ENCODE measurements around the gene NPHP4. TPM values are rescaled to one million over a fixed set of nuclear protein-coding genes. Genes with fewer than 3 reads are reported as not detected.

Gene NPHP4
- total RNA-seq, 6 experiments from 2014 or later: 1.5 to 6.0 (median 2.0) TPM

- peaks cover 0 to 15% (median 6%) of the 10 kb centered on the region in 4 donors for H3K4me1 ChIP-seq
- DNase-seq: peak in 1 of 3 donors; percentile 32
- no peaks in the 10 kb centered on the region for H3K27me3 ChIP-seq
- intact Hi-C loops (cut with DNase I): no loop called here
- no peaks in the 10 kb centered on the region for H3K36me3 ChIP-seq
- H3K4me3 ChIP-seq: no peak overlapping the region
- no peak for ATAC-seq
- no peak overlapping the region for H3K27ac ChIP-seq
- 87% methylated on average over 11 of the region's 22 CpGs for WGBS (ENCODE audit: insufficient coverage, low coverage, low lambda C conversion rate, missing lambda C conversion rate)
- TF ChIP-seq POLR2A (IDR thresholded peaks at IDR 0.05) (no peak), CTCF (IDR thresholded peaks at IDR 0.05) (no peak)
- H3K9me3 ChIP-seq: no peaks in the 10 kb centered on the region
Observed at GRCh38 chr1:5947071-5947821, 45.0 kb downstream of the NPHP4 start.

GRCh38 chr1:5945445-5945844 is 46.8 kb downstream of the NPHP4 start:
- WGBS (ENCODE audit: insufficient coverage, low coverage, low lambda C conversion rate, missing lambda C conversion rate): 93% methylated on average over 7 of the region's 14 CpGs
- Histone ChIP-seq H3K27ac (no peak overlapping the region), H3K4me3 (no peak overlapping the region), H3K36me3 (no peaks in the 10 kb centered on the region), H3K9me3 (no peaks in the 10 kb centered on the region), H3K4me1 (peaks cover 0 to 15% (median 5%) of the 10 kb centered on the region in 4 donors), H3K27me3 (no peaks in the 10 kb centered on the region)
- DNase-seq (peak in 1 of 3 donors; percentile 31), ATAC-seq (no peak)
- TF ChIP-seq CTCF (IDR thresholded peaks at IDR 0.05): no peak
- no peak for TF ChIP-seq POLR2A (IDR thresholded peaks at IDR 0.05)
- intact Hi-C loops (cut with DNase I): no loop called here

GRCh38 chr1:5944843-5945167 is 47.4 kb downstream of the NPHP4 start:
- Histone ChIP-seq H3K9me3 (no peaks in the 10 kb centered on the region), H3K27me3 (no peaks in the 10 kb centered on the region), H3K36me3 (no peaks in the 10 kb centered on the region), H3K4me1 (peaks cover 0 to 9% (median 2%) of the 10 kb centered on the region in 4 donors), H3K27ac (no peak overlapping the region), H3K4me3 (no peak overlapping the region)
- no peak for ATAC-seq
- TF ChIP-seq POLR2A (IDR thresholded peaks at IDR 0.05) (no peak), CTCF (IDR thresholded peaks at IDR 0.05) (no peak)
- 85% methylated on average over 5 of the region's 12 CpGs for WGBS (ENCODE audit: insufficient coverage, low coverage, low lambda C conversion rate, missing lambda C conversion rate)
- no peak for DNase-seq
- intact Hi-C loops (cut with DNase I): no loop called here

DNA sequence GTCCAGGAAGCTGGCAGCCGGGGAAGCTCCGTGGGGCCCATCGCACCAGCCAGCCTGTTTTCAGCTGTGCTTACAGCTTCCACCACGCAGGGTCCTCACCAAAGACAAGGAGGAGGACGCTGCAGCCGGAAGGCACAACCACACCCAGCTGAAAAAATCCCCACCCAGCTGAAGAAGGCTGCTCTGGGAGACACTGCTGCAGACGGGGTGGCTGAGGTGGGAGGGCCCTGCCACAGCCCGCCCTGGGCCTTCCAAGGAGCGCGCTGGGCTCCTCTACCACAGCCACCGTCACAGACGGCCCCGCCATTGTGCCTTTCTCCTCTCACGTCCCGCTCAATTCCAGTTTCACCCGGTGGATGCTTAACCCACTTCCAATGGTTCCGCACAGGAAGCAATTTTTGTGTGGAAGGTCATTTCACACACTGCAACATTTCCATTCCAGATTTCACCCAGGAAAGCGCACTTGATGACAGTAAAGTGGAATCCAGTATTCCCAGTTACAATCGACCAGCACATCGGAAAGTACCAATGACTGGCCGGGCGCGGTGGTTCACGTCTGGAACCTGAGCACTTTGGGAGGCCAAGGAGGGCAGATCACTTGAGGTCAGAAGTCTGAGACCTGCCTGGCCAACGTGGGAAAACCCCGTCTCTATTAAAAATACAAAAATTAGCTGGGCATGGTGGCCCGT is 47.9 kb downstream of the NPHP4 start:
- TF ChIP-seq POLR2A (IDR thresholded peaks at IDR 0.05): no peak
- no peak for TF ChIP-seq CTCF (IDR thresholded peaks at IDR 0.05)
- WGBS (ENCODE audit: insufficient coverage, low coverage, low lambda C conversion rate, missing lambda C conversion rate): 83% methylated on average over 17 of the region's 27 CpGs
- Histone ChIP-seq H3K27ac (no peak overlapping the region), H3K9me3 (no peaks in the 10 kb centered on the region), H3K36me3 (no peaks in the 10 kb centered on the region), H3K4me3 (no peak overlapping the region), H3K27me3 (no peaks in the 10 kb centered on the region), H3K4me1 (peaks cover 0 to 4% (median 0%) of the 10 kb centered on the region in 4 donors)
- intact Hi-C loops (cut with DNase I): no loop called here
- DNase-seq: peak in 1 of 3 donors; percentile 30
- no peak for ATAC-seq

Measured in right lobe of liver (tissue), 6 donors.